ENCODE results near the gene NKAIN1.

GRCh38 chr1:31201931-31202360, 37.7 kb downstream of the NKAIN1 start:
- TF ChIP-seq, protein P1, sequence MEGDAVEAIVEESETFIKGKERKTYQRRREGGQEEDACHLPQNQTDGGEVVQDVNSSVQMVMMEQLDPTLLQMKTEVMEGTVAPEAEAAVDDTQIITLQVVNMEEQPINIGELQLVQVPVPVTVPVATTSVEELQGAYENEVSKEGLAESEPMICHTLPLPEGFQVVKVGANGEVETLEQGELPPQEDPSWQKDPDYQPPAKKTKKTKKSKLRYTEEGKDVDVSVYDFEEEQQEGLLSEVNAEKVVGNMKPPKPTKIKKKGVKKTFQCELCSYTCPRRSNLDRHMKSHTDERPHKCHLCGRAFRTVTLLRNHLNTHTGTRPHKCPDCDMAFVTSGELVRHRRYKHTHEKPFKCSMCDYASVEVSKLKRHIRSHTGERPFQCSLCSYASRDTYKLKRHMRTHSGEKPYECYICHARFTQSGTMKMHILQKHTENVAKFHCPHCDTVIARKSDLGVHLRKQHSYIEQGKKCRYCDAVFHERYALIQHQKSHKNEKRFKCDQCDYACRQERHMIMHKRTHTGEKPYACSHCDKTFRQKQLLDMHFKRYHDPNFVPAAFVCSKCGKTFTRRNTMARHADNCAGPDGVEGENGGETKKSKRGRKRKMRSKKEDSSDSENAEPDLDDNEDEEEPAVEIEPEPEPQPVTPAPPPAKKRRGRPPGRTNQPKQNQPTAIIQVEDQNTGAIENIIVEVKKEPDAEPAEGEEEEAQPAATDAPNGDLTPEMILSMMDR (IDR thresholded peaks at IDR 0.05 in 4 of 5, conservative IDR thresholded peaks at IDR 0.05 in 1 of 5), result no peak
- TF ChIP-seq POLR2A (IDR thresholded peaks at IDR 0.05), result no peak

Measured in gastrocnemius medialis (tissue), 4 donors.